ENCODE measurements around the gene DCAF8.
A peak's percentile ranks its signal among the peaks of the same experiment; 100 is the strongest.
"Not testable (repeated sequence)": the region's sequence is repeated elsewhere in the genome, so short reads cannot be mapped to it uniquely, and the experiment has no call there.

The DCAF8 gene

GRCh38 chr1:160261893-160262794, at the start of gene DCAF8:
TSS of gene DCAF8 (minus strand) at chr1:160262549. CDS start at chr1:160244008, 18,541 bp downstream.
- peak within 1 kb of the TSS; percentile 76 for H3K4me3 ChIP-seq
- no peaks in the 10 kb centered on the region for H3K9me3 ChIP-seq
- H3K27me3 ChIP-seq (ENCODE audit: low read depth): no peaks in the 10 kb centered on the region; the same call in 1 of the 2 replicates
- in situ Hi-C loops (cut with MboI; ENCODE audit: low sequenced_read_pairs): no loop called here
- H3K4me1 ChIP-seq: peaks cover 12% of the 10 kb centered on the region
- no peaks in the 10 kb centered on the region for H3K36me3 ChIP-seq (replicated peaks)
- peak; percentile 96 to 99 for DNase-seq (ENCODE audit: low spot score in 2 of 2)

GRCh38 chr1:160309571-160309970, 47.2 kb upstream of the DCAF8 start:
- in situ Hi-C loops (cut with MboI; ENCODE audit: low sequenced_read_pairs): no loop called here
- peaks cover 97% of the 10 kb centered on the region for H3K36me3 ChIP-seq (replicated peaks)
- H3K4me1 ChIP-seq: no peaks in the 10 kb centered on the region

GRCh38 chr1:160309185-160309557, 46.8 kb upstream of the DCAF8 start:
- Histone ChIP-seq H3K27me3 (ENCODE audit: low read depth) (no peaks in the 10 kb centered on the region), H3K4me3 (no peak overlapping the region), H3K9me3 (no peaks in the 10 kb centered on the region), H3K4me1 (no peaks in the 10 kb centered on the region), H3K36me3 (replicated peaks) (peaks cover 97% of the 10 kb centered on the region)
- in situ Hi-C loops (cut with MboI; ENCODE audit: low sequenced_read_pairs): no loop called here
- DNase-seq (ENCODE audit: low spot score in 2 of 2): no peak

More at GRCh38 chr1:160309571-160309970, 47.2 kb upstream of the DCAF8 start:
- Histone ChIP-seq H3K9me3 (no peaks in the 10 kb centered on the region), H3K27me3 (ENCODE audit: low read depth) (no peaks in the 10 kb centered on the region), H3K4me3 (no peak overlapping the region)
- no peak for DNase-seq (ENCODE audit: low spot score in 2 of 2)

GRCh38 chr1:160308451-160309184, 46.3 kb upstream of the DCAF8 start:
- in situ Hi-C loops (cut with MboI; ENCODE audit: low sequenced_read_pairs): no loop called here
- no peaks in the 10 kb centered on the region for H3K9me3 ChIP-seq
- no peak for DNase-seq (ENCODE audit: low spot score in 2 of 2)
- H3K27me3 ChIP-seq (ENCODE audit: low read depth): no peaks in the 10 kb centered on the region
- peaks cover 97% of the 10 kb centered on the region for H3K36me3 ChIP-seq (replicated peaks)
- no peaks in the 10 kb centered on the region for H3K4me1 ChIP-seq
- H3K4me3 ChIP-seq: no peak overlapping the region

- Histone ChIP-seq H3K4me3 (no peak overlapping the region), H3K4me1 (no peaks in the 10 kb centered on the region)
These were observed 44.9 kb upstream of the DCAF8 start for GRCh38 chr1:160307118-160307791.

GRCh38 chr1:160300173-160300572, 37.8 kb upstream of the DCAF8 start:
- H3K27me3 ChIP-seq (ENCODE audit: low read depth): no peaks in the 10 kb centered on the region
- no peaks in the 10 kb centered on the region for H3K4me1 ChIP-seq
- in situ Hi-C loops (cut with MboI; ENCODE audit: low sequenced_read_pairs): no loop called here
- no peak for DNase-seq (ENCODE audit: low spot score in 2 of 2)
- H3K4me3 ChIP-seq: no peak overlapping the region
- no peaks in the 10 kb centered on the region for H3K9me3 ChIP-seq
- peaks cover 81% of the 10 kb centered on the region for H3K36me3 ChIP-seq (replicated peaks)

More at GRCh38 chr1:160307118-160307791, 44.9 kb upstream of the DCAF8 start:
- Histone ChIP-seq H3K9me3 (no peaks in the 10 kb centered on the region), H3K27me3 (ENCODE audit: low read depth) (no peaks in the 10 kb centered on the region), H3K36me3 (replicated peaks) (peaks cover 92% of the 10 kb centered on the region)
- in situ Hi-C loops (cut with MboI; ENCODE audit: low sequenced_read_pairs): no loop called here
- DNase-seq (ENCODE audit: low spot score in 2 of 2): no peak

GRCh38 chr1:160296036-160296435, 33.7 kb upstream of the DCAF8 start:
- in situ Hi-C loops (cut with MboI; ENCODE audit: low sequenced_read_pairs): no loop called here
- Histone ChIP-seq H3K27me3 (ENCODE audit: low read depth) (no peaks in the 10 kb centered on the region), H3K4me3 (no peak overlapping the region), H3K9me3 (no peaks in the 10 kb centered on the region), H3K4me1 (no peaks in the 10 kb centered on the region), H3K36me3 (replicated peaks) (peaks cover 92% of the 10 kb centered on the region)
- no peak for DNase-seq (ENCODE audit: low spot score in 2 of 2)

- H3K9me3 ChIP-seq: no peaks in the 10 kb centered on the region
- H3K36me3 ChIP-seq (replicated peaks): peaks cover 92% of the 10 kb centered on the region
- H3K27me3 ChIP-seq (ENCODE audit: low read depth): no peaks in the 10 kb centered on the region
- no peaks in the 10 kb centered on the region for H3K4me1 ChIP-seq
- no peak for DNase-seq (ENCODE audit: low spot score in 2 of 2)
- H3K4me3 ChIP-seq: no peak overlapping the region
- in situ Hi-C loops (cut with MboI; ENCODE audit: low sequenced_read_pairs): loop anchor here (5.0 kb wide), 2 partner anchors 101 to 191 kb away; partner anchors contain the start of gene CASQ1
These were observed 30.9 kb upstream of the DCAF8 start for GRCh38 chr1:160293020-160293968.

GRCh38 chr1:160291248-160292220, 29.2 kb upstream of the DCAF8 start:
- in situ Hi-C loops (cut with MboI; ENCODE audit: low sequenced_read_pairs): loop anchor here (5.0 kb wide), 2 partner anchors 99 to 189 kb away; partner anchors contain the start of gene CASQ1
- H3K4me1 ChIP-seq: no peaks in the 10 kb centered on the region
- H3K9me3 ChIP-seq: no peaks in the 10 kb centered on the region
- H3K36me3 ChIP-seq (replicated peaks): peaks cover 74% of the 10 kb centered on the region
- DNase-seq (ENCODE audit: low spot score in 2 of 2): peak; percentile 62 to 71
- H3K27me3 ChIP-seq (ENCODE audit: low read depth): no peaks in the 10 kb centered on the region
- H3K4me3 ChIP-seq: no peak overlapping the region

GRCh38 chr1:160287769-160288168, 25.4 kb upstream of the DCAF8 start:
- peaks cover 37% of the 10 kb centered on the region for H3K36me3 ChIP-seq (replicated peaks)
- in situ Hi-C loops (cut with MboI; ENCODE audit: low sequenced_read_pairs); H3K4me1 ChIP-seq; DNase-seq (ENCODE audit: low spot score in 2 of 2); H3K9me3 ChIP-seq; H3K4me3 ChIP-seq; H3K27me3 ChIP-seq (ENCODE audit: low read depth): not testable (repeated sequence)

GRCh38 chr1:160285506-160285905, 23.2 kb upstream of the DCAF8 start:
- in situ Hi-C loops (cut with MboI; ENCODE audit: low sequenced_read_pairs): no loop called here

More at GRCh38 chr1:160285506-160285905, 23.2 kb upstream of the DCAF8 start:
- peaks cover 3% of the 10 kb centered on the region for H3K4me1 ChIP-seq
- H3K27me3 ChIP-seq (ENCODE audit: low read depth): no peaks in the 10 kb centered on the region
- H3K9me3 ChIP-seq: no peaks in the 10 kb centered on the region
- H3K4me3 ChIP-seq: peak overlapping the region; percentile 76
- no peak for DNase-seq (ENCODE audit: low spot score in 2 of 2)
- H3K36me3 ChIP-seq (replicated peaks): peaks cover 34% of the 10 kb centered on the region

Data from HAP-1 (cell line).